Non-pigmented ciliary epithelial cell (primary cell): Measurements from ENCODE around the gene TRMT61B.

Experiments
- DNase-seq: peaks from one replicate; pipeline ENCODE4 v3.0.0-alpha.2; 2010; ENCODE audit warnings: low read depth

Gene TRMT61B

DNA sequence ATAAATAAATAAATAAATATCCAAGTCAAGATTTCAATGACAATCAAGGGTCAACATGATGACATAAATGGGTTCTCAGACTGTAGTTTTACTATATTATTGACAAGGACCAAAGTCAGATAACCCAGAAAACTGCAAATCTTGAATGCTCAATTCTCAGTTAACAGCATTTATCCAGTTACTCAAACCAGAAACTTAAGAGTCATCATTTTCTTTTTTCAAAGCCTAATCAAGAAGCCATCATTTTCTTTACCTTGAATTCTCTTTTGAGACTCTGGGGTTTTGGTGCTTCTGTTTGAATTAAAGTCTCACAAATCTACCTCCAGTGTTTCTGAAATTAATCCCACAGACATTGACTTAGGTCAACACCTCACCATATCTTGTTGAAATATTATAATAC, 14.1 kb downstream of the TRMT61B start:
- DNase-seq: no peak

DNA sequence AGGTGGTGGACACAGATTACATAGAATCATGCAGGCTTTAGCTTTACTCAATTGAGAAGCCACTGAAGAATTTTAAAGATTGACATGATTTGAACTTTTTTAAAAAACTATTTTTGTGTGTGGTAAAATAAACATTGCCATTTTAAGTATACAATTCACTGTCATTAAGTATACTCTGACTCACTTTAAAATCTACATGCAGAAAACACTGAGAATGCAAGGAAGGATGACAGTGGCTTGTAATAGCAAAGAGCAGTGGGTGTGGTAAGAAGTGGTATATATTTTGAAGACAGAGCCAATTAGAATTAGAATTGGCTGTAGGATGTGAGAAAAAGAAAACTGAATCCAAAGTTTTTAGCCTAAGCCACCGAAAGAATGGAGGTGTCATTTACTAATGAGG, 14.9 kb downstream of the TRMT61B start:
- DNase-seq: no peak

DNA sequence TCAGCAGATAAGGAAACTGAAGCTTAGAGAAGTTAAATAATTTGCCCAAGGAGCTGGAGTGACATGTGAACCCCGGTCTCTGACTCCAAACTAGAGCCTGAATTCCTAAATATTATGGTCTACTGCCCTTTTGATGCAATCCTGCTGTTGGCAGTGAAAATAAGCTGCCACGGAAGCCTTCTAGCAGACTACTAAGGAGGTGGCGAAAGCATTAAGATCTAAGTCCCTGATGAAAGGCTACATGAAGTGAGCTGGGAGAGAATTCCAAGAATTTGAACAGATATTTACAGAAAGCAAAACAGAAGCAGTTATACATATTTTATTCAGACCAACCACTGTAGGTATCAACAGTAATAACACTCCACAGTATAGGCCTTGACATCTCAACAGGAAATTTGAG, 28.1 kb downstream of the TRMT61B start:
- no peak for DNase-seq

DNA sequence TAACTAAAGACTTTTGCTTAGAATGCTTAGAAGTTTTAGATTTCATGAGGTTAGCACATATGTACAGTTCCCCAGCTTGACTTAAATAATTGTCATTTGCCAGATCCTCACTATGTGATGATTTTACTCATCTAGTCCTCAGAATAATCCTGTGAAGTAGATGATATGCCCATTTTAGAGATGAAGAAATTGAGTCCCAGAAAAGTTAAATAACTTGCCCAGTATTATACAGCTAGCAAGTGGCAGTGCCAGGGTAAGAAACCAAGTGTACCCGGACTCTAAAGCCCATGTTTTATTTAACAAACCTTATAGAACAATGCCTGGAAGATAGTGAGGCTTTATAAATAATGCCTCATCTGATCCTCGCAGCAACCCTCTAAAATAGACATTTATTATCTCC, 31.1 kb downstream of the TRMT61B start:
- no peak for DNase-seq

DNA sequence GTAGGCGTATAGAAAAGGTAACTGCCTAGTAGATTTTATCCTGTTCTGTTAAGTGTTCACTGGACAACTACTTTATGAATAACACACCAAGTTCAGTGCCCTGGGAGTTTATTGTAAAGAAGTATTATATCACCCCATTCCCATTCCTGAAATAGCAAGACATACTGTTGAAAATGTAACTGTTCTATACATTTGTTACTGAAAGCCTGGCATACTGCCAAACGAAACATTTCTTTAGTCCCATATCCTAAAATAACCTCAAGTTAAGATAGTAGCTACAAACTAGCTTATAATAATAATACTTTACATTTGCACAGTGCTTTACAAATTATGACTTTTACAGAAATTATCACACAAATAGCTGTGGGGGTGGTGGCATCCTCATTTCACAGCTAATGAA, 34.3 kb downstream of the TRMT61B start:
- DNase-seq: no peak

DNA sequence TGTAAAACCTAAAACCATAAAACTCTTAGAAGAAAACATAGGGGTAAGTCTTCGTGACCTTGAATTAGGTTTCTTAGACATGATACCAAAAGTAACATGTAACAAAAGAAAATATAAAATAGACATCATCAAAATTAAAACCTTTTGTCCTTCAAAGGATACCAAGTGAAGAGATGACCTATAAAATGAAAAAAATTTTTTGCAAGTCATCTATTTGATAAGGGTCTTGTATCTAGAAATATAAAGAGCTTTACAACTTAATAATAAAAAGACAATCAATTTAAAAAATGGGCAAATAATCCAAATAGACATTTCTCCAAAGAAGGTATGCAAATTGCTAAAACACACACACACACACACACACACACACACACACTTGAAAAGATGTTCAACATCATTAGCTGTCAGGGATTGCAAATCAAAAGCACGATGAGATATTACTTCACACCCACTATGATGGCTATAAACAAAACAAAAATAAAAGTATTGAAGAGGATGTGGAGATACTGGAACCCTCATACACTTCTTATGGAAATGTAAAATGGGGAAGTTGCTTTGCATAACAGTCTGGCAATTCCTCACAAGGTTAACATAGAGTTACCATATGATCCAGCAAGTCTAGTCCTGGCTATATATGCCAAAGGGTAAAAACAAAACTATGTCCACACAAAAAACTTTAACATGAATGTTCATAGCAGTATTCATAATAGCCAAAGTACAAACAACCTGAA, 36.2 kb downstream of the TRMT61B start:
- no peak for DNase-seq

DNA sequence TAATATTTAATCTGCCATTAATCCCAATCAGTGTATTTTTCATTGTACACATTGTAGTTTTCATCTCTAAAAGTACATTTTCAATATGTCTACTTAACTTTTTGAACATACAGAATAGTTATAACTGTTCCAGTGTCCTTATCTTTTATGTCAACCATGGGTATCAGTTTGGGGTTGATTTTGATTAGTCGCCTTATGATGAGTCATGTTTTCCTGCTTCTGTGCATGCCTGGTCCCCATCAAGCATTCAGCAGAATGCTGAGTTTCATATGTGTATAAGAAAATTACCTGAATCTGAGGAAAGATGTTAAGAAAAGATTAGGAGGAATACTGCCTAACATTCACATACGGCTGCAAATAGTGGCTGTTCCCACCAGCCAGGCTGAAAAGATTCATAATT, 41.7 kb downstream of the TRMT61B start:
- DNase-seq: no peak

DNA sequence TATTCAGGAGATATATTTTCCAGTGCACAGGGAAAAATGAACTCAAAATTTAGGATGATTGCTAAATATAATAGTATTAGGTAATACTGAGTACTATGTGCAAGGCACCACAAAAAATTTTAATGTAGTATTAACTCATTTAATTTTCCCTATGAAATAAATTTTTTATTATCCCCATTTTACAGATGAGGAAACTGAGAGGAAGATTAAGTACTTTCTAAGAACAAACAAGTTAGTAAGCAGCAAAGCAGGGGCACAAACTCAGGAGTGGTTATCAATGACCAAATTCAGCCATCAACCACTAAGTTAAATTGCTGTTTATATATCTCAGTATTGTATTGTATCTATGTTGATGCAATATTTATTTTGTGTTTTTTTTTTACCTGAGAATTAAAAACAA, 45.2 kb downstream of the TRMT61B start:
- no peak for DNase-seq

DNA sequence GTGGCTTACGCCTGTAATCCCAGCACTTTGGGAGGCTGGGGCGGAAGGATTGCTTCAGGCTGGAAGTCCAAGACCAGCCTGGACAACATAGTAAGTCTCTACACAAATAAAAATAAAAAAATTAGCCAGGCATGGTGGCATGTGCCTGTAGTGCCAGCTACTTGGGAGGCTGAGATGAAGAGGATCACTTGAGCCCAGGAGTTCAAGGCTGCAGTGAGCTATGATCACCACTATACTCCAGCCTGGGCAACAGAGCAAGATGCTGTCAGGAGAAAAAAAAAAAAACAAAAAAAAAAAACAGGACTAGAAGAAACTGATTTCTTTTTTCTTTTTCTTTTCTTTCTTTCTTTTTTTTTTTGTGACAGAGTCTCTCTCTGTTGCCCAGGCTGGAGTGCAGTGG, 45.9 kb downstream of the TRMT61B start:
- no peak for DNase-seq

DNA sequence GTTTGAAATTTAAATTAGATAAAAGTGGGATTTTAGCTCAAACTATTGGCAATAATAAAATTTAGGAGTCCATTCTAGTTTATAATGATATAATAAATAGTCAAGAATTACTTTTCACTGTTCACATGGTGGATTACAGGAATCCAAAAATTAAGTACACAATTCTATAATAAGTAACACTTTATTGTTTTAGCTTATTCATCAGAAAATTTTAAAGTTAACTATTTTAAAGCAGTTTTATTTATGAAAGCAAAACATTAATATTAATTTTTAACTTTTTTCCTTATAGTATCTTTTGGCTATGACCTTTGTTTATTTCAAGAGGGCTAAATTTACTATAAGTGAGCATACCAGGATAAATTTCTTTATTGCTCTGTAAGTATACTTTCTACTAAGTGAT, 48.1 kb downstream of the TRMT61B start:
- DNase-seq: no peak

DNA sequence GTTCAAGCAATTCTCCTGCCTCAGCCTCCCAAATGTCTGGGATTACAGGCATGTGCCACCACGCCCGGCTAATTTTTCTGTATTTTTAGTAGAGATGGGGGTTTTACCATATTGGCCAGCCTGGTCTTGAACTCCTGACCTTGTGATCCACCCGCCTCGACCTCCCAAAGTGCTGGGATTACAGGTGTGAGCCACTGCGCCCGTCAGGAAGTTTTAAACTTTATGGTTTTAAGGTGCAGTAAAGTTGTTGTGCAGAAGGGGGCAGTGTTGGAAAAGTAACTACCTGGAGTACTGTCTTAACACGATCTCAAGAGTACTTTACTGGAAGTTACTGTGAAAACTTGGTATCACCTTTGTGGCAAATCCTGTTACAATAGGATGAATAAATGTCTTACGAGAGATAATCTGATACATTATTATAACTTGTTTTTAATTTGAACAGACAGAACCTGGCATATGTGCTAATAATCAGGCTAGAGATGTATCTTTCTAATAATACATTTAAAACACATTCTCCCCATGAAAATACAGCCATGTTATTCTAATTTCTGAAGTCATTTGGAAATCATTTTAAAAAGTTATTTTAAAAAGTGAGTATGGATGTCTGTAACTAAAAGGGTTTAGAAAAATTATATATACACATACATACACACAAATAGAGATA, 48.7 kb downstream of the TRMT61B start:
- no peak for DNase-seq

DNA sequence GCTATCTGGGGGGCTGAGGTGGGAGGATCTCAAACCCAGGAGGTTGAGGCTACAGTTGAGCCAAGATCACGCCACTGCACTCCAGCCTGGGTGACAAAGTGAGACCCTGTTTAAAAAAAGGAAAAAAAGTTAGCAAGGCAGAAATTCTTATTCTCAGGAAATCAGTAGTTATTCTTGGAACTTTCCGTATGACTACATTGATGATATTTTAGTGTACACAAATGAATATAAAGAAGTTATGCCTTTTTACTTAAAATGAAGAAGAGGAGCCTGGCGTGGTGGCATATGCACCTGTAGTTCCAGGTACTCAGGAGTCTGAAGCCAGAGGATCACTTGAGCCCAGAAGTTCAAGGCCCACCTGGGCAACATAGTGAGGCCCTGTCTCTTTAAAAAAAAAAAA, 52.1 kb downstream of the TRMT61B start:
- no peak for DNase-seq

DNA sequence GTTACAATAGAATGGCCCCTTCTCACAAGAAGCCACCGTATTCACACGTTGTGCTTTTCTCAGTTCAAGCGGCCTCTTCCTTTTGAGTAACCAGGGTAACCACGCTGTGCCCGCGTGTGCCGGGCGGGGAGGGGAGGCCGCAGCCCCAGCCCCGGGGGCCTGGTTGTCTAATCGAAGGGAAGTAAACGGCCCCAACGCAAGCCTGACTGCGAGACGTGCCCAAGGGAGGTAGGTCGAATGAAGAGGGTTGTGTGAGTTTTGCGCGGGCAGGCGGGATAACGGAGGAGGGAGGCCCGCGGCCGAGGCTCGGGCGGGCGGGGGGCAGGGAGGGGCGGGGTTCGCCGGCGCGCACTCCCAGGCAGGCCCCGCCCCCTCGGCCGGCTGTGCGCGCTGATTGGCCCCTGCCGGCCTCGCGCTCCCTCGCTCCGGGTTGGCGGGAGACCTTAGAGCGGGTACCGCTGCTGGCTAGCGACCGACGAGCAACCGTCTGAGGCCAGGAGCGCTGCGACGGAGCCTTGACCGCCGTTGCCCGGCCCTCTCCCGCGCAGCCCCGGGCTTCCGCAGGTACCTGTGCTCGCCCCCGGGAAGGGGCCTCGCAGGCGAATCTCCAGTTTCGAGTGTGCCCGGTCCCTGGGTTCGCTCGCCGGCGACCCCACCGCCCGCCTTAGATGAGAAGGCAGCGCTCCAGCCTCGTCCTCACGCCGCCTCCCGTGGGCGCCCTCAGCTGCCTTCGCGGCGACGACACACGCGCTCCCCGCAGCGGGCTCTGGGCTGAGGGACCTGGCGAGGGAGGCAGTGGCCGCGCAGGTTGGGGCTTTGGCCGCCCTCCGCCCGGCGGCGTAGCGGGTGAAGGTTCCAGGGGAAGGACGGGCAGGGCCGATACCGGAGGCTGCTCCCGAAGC, 59.5 kb downstream of the TRMT61B start, which contains the start of gene SPDYA:
Gene SPDYA (plus strand): TSS at position 451 of the 902 bp plus-strand sequence. CDS start 5,181 bp downstream, outside the sequence.
- no peak for DNase-seq

DNA sequence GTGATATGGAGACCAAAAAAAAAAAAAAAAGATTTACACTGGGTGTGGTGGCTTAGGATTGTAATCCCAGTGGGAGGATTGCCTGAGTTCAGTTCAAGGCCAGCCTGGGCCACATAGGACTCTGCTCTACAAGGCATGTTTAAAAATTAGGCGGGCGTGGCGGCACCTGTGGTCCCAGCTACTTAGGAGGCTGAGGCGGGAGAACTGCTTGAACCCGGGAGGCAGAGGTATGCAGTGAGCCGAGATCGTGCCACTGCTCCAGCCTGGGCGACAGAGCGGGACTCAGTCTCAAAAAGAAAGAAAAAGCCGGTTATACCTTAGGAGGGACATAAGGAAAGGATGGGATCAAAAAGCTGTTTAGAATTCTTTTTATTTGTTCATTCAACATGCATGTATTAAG, 60.2 kb downstream of the TRMT61B start:
- no peak for DNase-seq

DNA sequence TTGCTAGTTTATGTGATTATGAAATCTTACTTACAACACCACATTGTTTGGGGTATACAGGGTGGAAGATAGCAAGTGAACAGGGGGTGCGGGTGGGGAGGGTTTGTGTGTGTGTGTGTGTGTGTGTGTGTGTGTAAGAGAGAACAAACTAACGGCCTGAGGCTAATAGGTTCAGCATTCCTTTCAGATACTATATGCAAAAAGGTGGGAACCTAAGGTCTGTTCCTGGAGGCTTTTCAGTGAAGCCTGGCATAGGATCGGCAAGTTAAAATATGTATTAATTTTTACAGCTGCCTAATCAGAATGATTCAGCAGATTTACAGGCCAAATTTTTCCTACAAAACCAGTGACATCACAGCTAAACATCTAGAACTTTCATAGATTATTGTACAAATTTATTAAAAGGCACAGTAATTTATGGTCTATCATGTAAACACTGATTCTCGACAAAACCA, 67.1 kb downstream of the TRMT61B start:
- no peak for DNase-seq

DNA sequence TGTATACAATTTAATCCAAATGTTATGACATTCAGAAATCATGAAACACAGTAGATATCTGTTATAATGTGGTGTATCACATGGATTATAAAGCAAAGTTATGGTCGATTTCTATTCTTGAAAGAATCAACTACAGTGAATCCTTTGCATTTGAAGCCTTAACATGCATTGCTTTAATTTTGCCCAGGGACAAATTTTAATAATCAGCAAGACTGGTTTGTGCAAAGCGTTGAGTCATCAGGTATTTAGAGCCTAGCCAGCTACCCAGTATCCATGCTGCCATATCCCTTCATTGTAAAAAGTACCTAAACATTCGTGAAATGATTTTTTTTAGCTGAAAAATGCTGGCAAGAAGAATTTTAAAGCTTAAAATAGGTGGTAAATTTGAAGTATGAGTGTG, 68.4 kb downstream of the TRMT61B start:
- DNase-seq: no peak
